Endothelial cell (in vitro differentiated cells): ENCODE measurements around the gene CATSPER4. TPM values are rescaled to one million over a fixed set of nuclear protein-coding genes. Genes with fewer than 3 reads are reported as not detected.

ENCODE experiments used
- DNase-seq: peaks from one replicate; pipeline ENCODE4 v3.0.0; 2021; ENCODE audit warnings: low spot score
- H3K27ac Mint-ChIP-seq: one replicate; pipeline ENCODE4 v1.8.0; 2021; ENCODE audit warnings: mixed read lengths, inconsistent platforms; ENCODE audit not compliant: unreplicated experiment
- H3K27me3 Mint-ChIP-seq: one replicate; pipeline ENCODE4 v1.8.0; 2021; ENCODE audit warnings: mild to moderate bottlenecking, moderate library complexity, mixed read lengths, inconsistent platforms; ENCODE audit not compliant: unreplicated experiment
- H3K36me3 Mint-ChIP-seq: one replicate; pipeline ENCODE4 v1.8.0; 2021; ENCODE audit warnings: mild to moderate bottlenecking, low read depth, mixed read lengths, inconsistent platforms; ENCODE audit not compliant: unreplicated experiment
- H3K4me1 Mint-ChIP-seq: one replicate; pipeline ENCODE4 v1.8.0; 2021; ENCODE audit warnings: mild to moderate bottlenecking, mixed read lengths, inconsistent platforms; ENCODE audit not compliant: unreplicated experiment
- H3K4me3 Mint-ChIP-seq: one replicate; pipeline ENCODE4 v1.8.0; 2021; ENCODE audit warnings: mild to moderate bottlenecking, mixed read lengths, inconsistent platforms; ENCODE audit not compliant: unreplicated experiment
- H3K9me3 Mint-ChIP-seq: one replicate; pipeline ENCODE4 v1.8.0; 2021; ENCODE audit warnings: mixed read lengths, inconsistent platforms; ENCODE audit not compliant: unreplicated experiment
- CTCF ChIP-seq: fragments of 200-600 bp; sonication (generic); IDR thresholded peaks from one replicate; pipeline ENCODE4 v1.5.0; 2021; ENCODE audit warnings: antibody characterized with exemption; ENCODE audit not compliant: unreplicated experiment
- total RNA-seq: library from RNA; stranded (reverse); fragmentation: NEBNext Ultra II Directional; extraction: Animal tissue kit (Norgen Biotek cat#: 25700); gene quantifications from one replicate; pipeline ENCODE4 v1.2.1, GENCODE V29; 2021; ENCODE audit not compliant: unreplicated experiment

CATSPER4 gene
- total RNA-seq, 1 donor from 2014 or later, result not detected

- H3K4me3 Mint-ChIP-seq, result no peak overlapping the region
- peaks cover 4% of the 10 kb centered on the region for H3K27me3 Mint-ChIP-seq
- no peaks in the 10 kb centered on the region for H3K9me3 Mint-ChIP-seq
- DNase-seq, result no peak
- no peak overlapping the region for H3K27ac Mint-ChIP-seq
- H3K4me1 Mint-ChIP-seq, result peaks cover 3% of the 10 kb centered on the region
- TF ChIP-seq CTCF, result no peak
- no peaks in the 10 kb centered on the region for H3K36me3 Mint-ChIP-seq
Observed at GRCh38 chr1:26237230-26237966, 47.0 kb downstream of the CATSPER4 start.

DNA sequence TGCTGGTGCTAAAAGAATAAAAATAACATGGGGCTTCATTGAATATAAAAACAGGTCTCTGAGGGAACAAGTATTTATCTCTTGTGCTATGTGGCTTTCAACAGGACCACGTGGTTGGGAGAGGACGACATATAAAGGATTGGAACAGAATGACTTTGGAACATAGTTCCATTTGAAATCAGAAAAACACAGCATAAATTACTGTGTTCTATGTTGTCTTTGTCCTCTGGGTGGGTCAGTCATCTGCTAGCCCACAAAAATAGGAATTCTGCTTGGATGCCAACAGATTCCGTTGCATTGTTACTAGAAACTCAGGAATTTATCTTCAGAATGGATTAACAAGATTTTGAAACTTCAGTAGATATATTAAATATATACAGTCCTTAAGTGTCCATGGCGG lies 49.5 kb downstream of the CATSPER4 start:
- no peak for TF ChIP-seq CTCF
- Mint-ChIP-seq H3K27ac (no peak overlapping the region), H3K4me3 (no peak overlapping the region), H3K4me1 (peaks cover 3% of the 10 kb centered on the region), H3K27me3 (peaks cover 2% of the 10 kb centered on the region), H3K36me3 (no peaks in the 10 kb centered on the region), H3K9me3 (no peaks in the 10 kb centered on the region)
- DNase-seq, result no peak

Other genes starting within 250 kb of the CATSPER4 start
- gene PAFAH2, start 192.5 kb upstream of the CATSPER4 start, total RNA-seq, result 13.4 TPM
- gene EXTL1, start 168.8 kb upstream of the CATSPER4 start, total RNA-seq, result 1.8 TPM
- gene SLC30A2, start 144.5 kb upstream of the CATSPER4 start, total RNA-seq, result not detected
- gene TRIM63, start 123.0 kb upstream of the CATSPER4 start, total RNA-seq, result not detected
- 6.8 TPM for gene PDIK1L, start 78.8 kb upstream of the CATSPER4 start, total RNA-seq
- gene FAM110D, start 31.5 kb upstream of the CATSPER4 start, total RNA-seq, result 13.5 TPM
- not detected for gene C1orf232, start 21.6 kb upstream of the CATSPER4 start, total RNA-seq
- 17.9 TPM for gene ZNF593, start 20.7 kb upstream of the CATSPER4 start, total RNA-seq
- not detected for gene ZNF593OS, start 18.8 kb upstream of the CATSPER4 start, total RNA-seq
- 10.0 TPM for gene CNKSR1, start 13.1 kb upstream of the CATSPER4 start, total RNA-seq
- gene CEP85, start 43.6 kb downstream of the CATSPER4 start, total RNA-seq, result 9.7 TPM
- gene SH3BGRL3, start 89.5 kb downstream of the CATSPER4 start, total RNA-seq, result 226 TPM
- gene UBXN11, start 116.0 kb downstream of the CATSPER4 start, total RNA-seq, result 16.0 TPM
- gene CD52, start 127.4 kb downstream of the CATSPER4 start, total RNA-seq, result 21.8 TPM
- 1.4 TPM for gene CRYBG2, start 163.5 kb downstream of the CATSPER4 start, total RNA-seq
- gene ZNF683, start 182.1 kb downstream of the CATSPER4 start, total RNA-seq, result not detected
- 107 TPM for gene LIN28A, start 220.2 kb downstream of the CATSPER4 start, total RNA-seq
- 63.5 TPM for gene DHDDS, start 241.7 kb downstream of the CATSPER4 start, total RNA-seq